Liver (tissue), 9 donors: ENCODE measurements around the gene TUBB4B. TPM values are rescaled to one million over a fixed set of nuclear protein-coding genes. Genes with fewer than 3 reads are reported as not detected.

ENCODE experiments used
- DNase-seq: peaks from one replicate; pipeline ENCODE4 v3.0.0-alpha.2; 2017; ENCODE audit warnings: low spot score
- H3K27ac ChIP-seq, 2 donors: one replicate each; pipeline ENCODE4 v1.7.0; 2013; ENCODE audit warnings: inconsistent platforms in 2 of 2, low read length in 2 of 2, control low read depth in 1 of 2, low read depth in 1 of 2, mild to moderate bottlenecking in 1 of 2
- H3K27me3 ChIP-seq, 4 donors: one replicate each; pipeline versions ENCODE4 v1.6.1 to v1.7.0; 2013; ENCODE audit warnings: low read length in 3 of 4, inconsistent platforms in 1 of 4, mild to moderate bottlenecking in 1 of 4, moderate library complexity in 1 of 4; ENCODE audit not compliant: control insufficient read depth in 4 of 4, insufficient read depth in 4 of 4
- H3K36me3 ChIP-seq, 4 donors: one replicate each; pipeline versions ENCODE4 v1.6.1 to v1.7.0; 2013; ENCODE audit warnings: low read length in 3 of 4, mild to moderate bottlenecking in 3 of 4, low read depth in 1 of 4, moderate library complexity in 1 of 4; ENCODE audit not compliant: control insufficient read depth in 4 of 4, insufficient read depth in 3 of 4
- H3K4me1 ChIP-seq, 4 donors: one replicate each; pipeline versions ENCODE4 v1.6.1 to v1.7.0; 2013; ENCODE audit warnings: low read length in 3 of 4, mild to moderate bottlenecking in 3 of 4, moderate library complexity in 1 of 4; ENCODE audit not compliant: control insufficient read depth in 4 of 4, insufficient read depth in 4 of 4
- H3K4me3 ChIP-seq, 3 donors: one replicate each; pipeline versions ENCODE4 v1.6.1 to v1.7.0; 2013; ENCODE audit warnings: low read length in 3 of 3, control low read depth in 1 of 3, low read depth in 1 of 3, mild to moderate bottlenecking in 1 of 3
- H3K9ac ChIP-seq, 2 donors: one replicate each; pipeline ENCODE4 v1.7.0; 2013; ENCODE audit warnings: low read length in 2 of 2, mild to moderate bottlenecking in 2 of 2, moderate library complexity in 2 of 2, control low read depth in 1 of 2, low read depth in 1 of 2
- H3K9me3 ChIP-seq, 4 donors: one replicate each; pipeline versions ENCODE4 v1.6.1 to v1.7.0; 2013; ENCODE audit warnings: low read length in 3 of 4; ENCODE audit not compliant: control insufficient read depth in 4 of 4
- EGR1 ChIP-seq, 2 donors: IDR thresholded peaks; 2 replicates each; pipeline ENCODE4 v1.6.1; 2016 to 2018; ENCODE audit warnings: antibody characterized with exemption in 2 of 2, low read depth in 2 of 2
- FOXA1 ChIP-seq: IDR thresholded peaks from 2 replicates; pipeline ENCODE4 v1.6.1; 2016; ENCODE audit warnings: antibody characterized with exemption
- FOXA2 ChIP-seq: IDR thresholded peaks from 2 replicates; pipeline ENCODE4 v1.6.1; 2016; ENCODE audit warnings: antibody characterized with exemption
- GABPA ChIP-seq, 2 donors: IDR thresholded peaks in 1 of 2; conservative IDR thresholded peaks in 1 of 2; 2 replicates each; pipeline ENCODE4 v1.6.1; 2016; ENCODE audit warnings: antibody characterized with exemption in 2 of 2, mild to moderate bottlenecking in 1 of 2, moderate library complexity in 1 of 2
- HNF4A ChIP-seq, 2 donors: conservative IDR thresholded peaks; 2 replicates each; pipeline ENCODE4 v1.6.1; 2016; ENCODE audit warnings: antibody characterized with exemption in 2 of 2, mild to moderate bottlenecking in 2 of 2
- HNF4G ChIP-seq: IDR thresholded peaks from 2 replicates; pipeline ENCODE4 v1.6.1; 2016; ENCODE audit warnings: antibody characterized with exemption
- JUND ChIP-seq, 2 donors: IDR thresholded peaks; 2 replicates each; pipeline ENCODE4 v1.6.1; 2016; ENCODE audit warnings: antibody characterized with exemption in 2 of 2
- NR2F2 ChIP-seq: IDR thresholded peaks from 2 replicates; pipeline ENCODE4 v1.6.1; 2016; ENCODE audit warnings: antibody characterized with exemption
- RAD21 ChIP-seq, 2 donors: IDR thresholded peaks; 2 replicates each; pipeline ENCODE4 v1.6.1; 2016; ENCODE audit warnings: antibody characterized with exemption in 2 of 2, mild to moderate bottlenecking in 2 of 2
- RXRA ChIP-seq, 2 donors: IDR thresholded peaks; 2 replicates each; pipeline ENCODE4 v1.6.1; 2017 to 2018; ENCODE audit warnings: antibody characterized with exemption in 2 of 2, mild to moderate bottlenecking in 1 of 2
- SP1 ChIP-seq: IDR thresholded peaks from 2 replicates; pipeline ENCODE4 v1.6.1; 2018; ENCODE audit warnings: antibody characterized with exemption, mild to moderate bottlenecking
- TAF1 ChIP-seq: conservative IDR thresholded peaks from 2 replicates; pipeline ENCODE4 v1.6.1; 2016; ENCODE audit warnings: antibody characterized with exemption, mild to moderate bottlenecking
- YY1 ChIP-seq: IDR thresholded peaks from 2 replicates; pipeline ENCODE4 v1.6.1; 2016; ENCODE audit warnings: antibody characterized with exemption, mild to moderate bottlenecking
- WGBS: extraction: QIAGEN DNeasy Blood & Tissue Kit; methylation state at CpG from one replicate; pipeline ENCODE4 v1.1.7; 2013; 5-methylcytosine and 5-hydroxymethylcytosine counted together
- polyA plus RNA-seq, 2 donors: library from polyadenylated mRNA; stranded (reverse) in 1 of 2; unstranded in 1 of 2; fragments of 200-250 nt in 1 of 2; fragments of >200 nt in 1 of 2; fragmentation: Nextera tagmentation in 1 of 2; extraction: Ambion mirVana in 1 of 2; gene quantifications; one replicate each; pipeline versions ENCODE4 v1.2.1 to v1.2.3, GENCODE V29; 2013 to 2015
- total RNA-seq, 2 donors: library from RNA; depleted of rRNA; stranded (reverse); fragments of >200 nt; gene quantifications; one replicate each; pipeline ENCODE4 v1.2.3, GENCODE V29; 2014
- TF ChIP-seq, protein P1 (sequence below): IDR thresholded peaks from 2 replicates; pipeline ENCODE4 v1.6.1; 2016; ENCODE audit warnings: antibody characterized with exemption
- TF ChIP-seq, protein P2 (sequence below): IDR thresholded peaks from 2 replicates; pipeline ENCODE4 v1.6.1; 2016; ENCODE audit warnings: antibody characterized with exemption
- TF ChIP-seq, protein P3 (sequence below): IDR thresholded peaks from 2 replicates; pipeline ENCODE4 v1.6.1; 2016; ENCODE audit warnings: antibody characterized with exemption
- TF ChIP-seq, protein P4 (sequence below): fragments of 150-350 bp; IDR thresholded peaks from 2 replicates; pipeline ENCODE4 v1.5.1; 2017; ENCODE audit warnings: improper control_type of control experiment, low read depth, low read length; ENCODE audit not compliant: missing input control
- TF ChIP-seq, protein P5 (sequence below): IDR thresholded peaks from 2 replicates; pipeline ENCODE4 v1.6.1; 2016; ENCODE audit warnings: antibody characterized with exemption, mild to moderate bottlenecking
- donor health status: healthy.
- donor health status: healthy.
- donor health status: healthy.
- donor health status: healthy.
- donor health status: healthy.

TUBB4B gene
- total and polyA plus RNA-seq, 4 donors, result 173 to 199 (median 185) TPM

DNA sequence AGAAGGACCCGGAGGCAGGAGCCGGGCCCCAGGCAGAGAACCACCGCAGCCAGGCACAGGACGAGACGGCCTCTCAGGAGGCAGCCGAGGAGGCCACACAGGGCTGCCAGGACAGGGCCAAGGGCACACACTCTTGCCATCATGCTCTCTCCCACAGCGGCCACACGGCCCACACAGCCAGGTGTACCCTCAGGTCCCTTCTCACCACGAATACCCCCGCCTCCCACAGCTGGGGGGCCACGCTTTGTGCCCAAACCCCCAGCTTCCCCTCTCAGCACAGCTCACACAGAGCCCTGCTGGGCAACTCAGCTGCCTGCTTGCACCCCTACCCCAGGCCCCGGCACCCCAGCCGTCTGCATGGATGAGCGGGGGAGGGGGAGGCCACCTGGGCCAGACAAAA, 47.3 kb upstream of the TUBB4B start:
- H3K27me3 ChIP-seq, result no peaks in the 10 kb centered on the region
- no peak overlapping the region for H3K4me3 ChIP-seq
- peaks cover 3 to 17% (median 5%) of the 10 kb centered on the region in 4 donors for H3K36me3 ChIP-seq
- TF ChIP-seq, protein P1, sequence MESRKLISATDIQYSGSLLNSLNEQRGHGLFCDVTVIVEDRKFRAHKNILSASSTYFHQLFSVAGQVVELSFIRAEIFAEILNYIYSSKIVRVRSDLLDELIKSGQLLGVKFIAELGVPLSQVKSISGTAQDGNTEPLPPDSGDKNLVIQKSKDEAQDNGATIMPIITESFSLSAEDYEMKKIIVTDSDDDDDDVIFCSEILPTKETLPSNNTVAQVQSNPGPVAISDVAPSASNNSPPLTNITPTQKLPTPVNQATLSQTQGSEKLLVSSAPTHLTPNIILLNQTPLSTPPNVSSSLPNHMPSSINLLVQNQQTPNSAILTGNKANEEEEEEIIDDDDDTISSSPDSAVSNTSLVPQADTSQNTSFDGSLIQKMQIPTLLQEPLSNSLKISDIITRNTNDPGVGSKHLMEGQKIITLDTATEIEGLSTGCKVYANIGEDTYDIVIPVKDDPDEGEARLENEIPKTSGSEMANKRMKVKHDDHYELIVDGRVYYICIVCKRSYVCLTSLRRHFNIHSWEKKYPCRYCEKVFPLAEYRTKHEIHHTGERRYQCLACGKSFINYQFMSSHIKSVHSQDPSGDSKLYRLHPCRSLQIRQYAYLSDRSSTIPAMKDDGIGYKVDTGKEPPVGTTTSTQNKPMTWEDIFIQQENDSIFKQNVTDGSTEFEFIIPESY, result no peak
- TF ChIP-seq JUND (IDR thresholded peaks at IDR 0.05) (no peak), HNF4G (no peak), RXRA (IDR thresholded peaks at IDR 0.05) (no peak), TAF1 (no peak)
- 84% methylated on average over 14 of the region's 14 CpGs for WGBS
- H3K9me3 ChIP-seq, result no peaks in the 10 kb centered on the region
- no peak for DNase-seq
- H3K27ac ChIP-seq, result no peak overlapping the region
- H3K4me1 ChIP-seq, result peaks cover 26 to 76% (median 63%) of the 10 kb centered on the region in 4 donors
- H3K9ac ChIP-seq, result no peak overlapping the region

DNA sequence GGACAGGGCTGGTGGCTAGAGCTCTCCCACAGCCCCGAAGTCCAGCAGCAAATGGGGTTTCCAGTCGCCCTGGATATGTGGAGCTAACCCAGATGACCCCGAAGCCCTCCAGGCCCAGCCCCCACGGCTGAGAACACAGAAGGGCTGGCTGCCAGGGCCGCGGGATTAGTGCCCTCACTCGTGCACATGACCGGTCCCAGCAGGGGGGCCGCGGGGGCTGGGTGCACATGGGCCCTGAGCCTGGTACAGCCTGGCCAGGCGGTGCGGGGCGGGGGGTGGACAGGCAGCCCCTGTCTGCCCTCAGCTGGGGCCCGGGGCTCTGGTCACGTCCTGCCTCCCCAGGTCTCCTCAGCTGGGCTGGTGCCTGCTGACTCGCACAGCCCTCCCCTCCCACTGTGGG, 46.7 kb upstream of the TUBB4B start:
- peaks cover 3 to 17% (median 5%) of the 10 kb centered on the region in 4 donors for H3K36me3 ChIP-seq
- H3K9ac ChIP-seq, result no peak overlapping the region
- TF ChIP-seq RXRA (IDR thresholded peaks at IDR 0.05) (peak in 1 of 2 donors; percentile 25), SP1 (no peak)
- H3K4me1 ChIP-seq, result peaks cover 26 to 77% (median 61%) of the 10 kb centered on the region in 4 donors
- peak overlapping the region in 1 of 2 donors; percentile 41 for H3K27ac ChIP-seq
- H3K4me3 ChIP-seq, result peak overlapping the region in 1 of 3 donors; percentile 11
- WGBS, result 37% methylated on average over 16 of the region's 16 CpGs
- H3K9me3 ChIP-seq, result no peaks in the 10 kb centered on the region
- H3K27me3 ChIP-seq, result no peaks in the 10 kb centered on the region
- no peak for DNase-seq

DNA sequence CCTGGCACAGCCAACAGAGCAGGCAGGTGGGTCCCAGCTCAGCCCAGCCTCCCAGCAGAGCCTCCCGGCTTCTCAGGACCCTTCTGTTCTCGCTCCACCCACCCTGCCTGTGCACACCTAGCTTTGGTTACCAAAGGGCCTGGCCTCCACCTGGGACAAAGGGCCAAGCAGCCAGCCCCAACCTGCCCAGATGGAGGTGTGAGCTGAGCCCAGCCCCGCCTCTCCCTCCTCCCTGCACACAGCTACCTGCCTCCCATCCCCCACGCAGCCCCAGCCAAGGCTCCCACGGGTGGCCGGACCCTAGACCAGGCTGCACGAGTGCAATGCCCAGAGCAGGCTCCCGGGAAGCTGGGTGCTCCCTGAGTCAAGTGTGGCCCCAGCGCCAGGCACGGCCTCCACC, 46.2 kb upstream of the TUBB4B start:
- Histone ChIP-seq H3K36me3 (peaks cover 2 to 16% (median 5%) of the 10 kb centered on the region in 4 donors), H3K4me3 (peak overlapping the region in 1 of 3 donors; percentile 11), H3K9me3 (no peaks in the 10 kb centered on the region), H3K4me1 (peaks cover 24 to 75% (median 57%) of the 10 kb centered on the region in 4 donors), H3K27ac (peak overlapping the region in 1 of 2 donors; percentile 41), H3K27me3 (no peaks in the 10 kb centered on the region), H3K9ac (peak overlapping the region in 1 of 2 donors; percentile 10)
- TF ChIP-seq SP1 (no peak), TAF1 (no peak), GABPA (IDR thresholded peaks at IDR 0.05 in 1 of 2, conservative IDR thresholded peaks at IDR 0.05 in 1 of 2) (no peak), FOXA2 (no peak), EGR1 (IDR thresholded peaks at IDR 0.05; ENCODE audit: low read depth in 2 of 2) (no peak), NR2F2 (no peak), YY1 (no peak), HNF4G (no peak), HNF4A (conservative IDR thresholded peaks at IDR 0.05) (no peak), FOXA1 (no peak), RXRA (IDR thresholded peaks at IDR 0.05) (no peak), RAD21 (IDR thresholded peaks at IDR 0.05) (no peak), JUND (IDR thresholded peaks at IDR 0.05) (no peak)
- TF ChIP-seq, protein P2, sequence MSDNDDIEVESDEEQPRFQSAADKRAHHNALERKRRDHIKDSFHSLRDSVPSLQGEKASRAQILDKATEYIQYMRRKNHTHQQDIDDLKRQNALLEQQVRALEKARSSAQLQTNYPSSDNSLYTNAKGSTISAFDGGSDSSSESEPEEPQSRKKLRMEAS, result no peak
- TF ChIP-seq, protein P3, sequence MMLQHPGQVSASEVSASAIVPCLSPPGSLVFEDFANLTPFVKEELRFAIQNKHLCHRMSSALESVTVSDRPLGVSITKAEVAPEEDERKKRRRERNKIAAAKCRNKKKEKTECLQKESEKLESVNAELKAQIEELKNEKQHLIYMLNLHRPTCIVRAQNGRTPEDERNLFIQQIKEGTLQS, result no peak
- TF ChIP-seq, protein P4, sequence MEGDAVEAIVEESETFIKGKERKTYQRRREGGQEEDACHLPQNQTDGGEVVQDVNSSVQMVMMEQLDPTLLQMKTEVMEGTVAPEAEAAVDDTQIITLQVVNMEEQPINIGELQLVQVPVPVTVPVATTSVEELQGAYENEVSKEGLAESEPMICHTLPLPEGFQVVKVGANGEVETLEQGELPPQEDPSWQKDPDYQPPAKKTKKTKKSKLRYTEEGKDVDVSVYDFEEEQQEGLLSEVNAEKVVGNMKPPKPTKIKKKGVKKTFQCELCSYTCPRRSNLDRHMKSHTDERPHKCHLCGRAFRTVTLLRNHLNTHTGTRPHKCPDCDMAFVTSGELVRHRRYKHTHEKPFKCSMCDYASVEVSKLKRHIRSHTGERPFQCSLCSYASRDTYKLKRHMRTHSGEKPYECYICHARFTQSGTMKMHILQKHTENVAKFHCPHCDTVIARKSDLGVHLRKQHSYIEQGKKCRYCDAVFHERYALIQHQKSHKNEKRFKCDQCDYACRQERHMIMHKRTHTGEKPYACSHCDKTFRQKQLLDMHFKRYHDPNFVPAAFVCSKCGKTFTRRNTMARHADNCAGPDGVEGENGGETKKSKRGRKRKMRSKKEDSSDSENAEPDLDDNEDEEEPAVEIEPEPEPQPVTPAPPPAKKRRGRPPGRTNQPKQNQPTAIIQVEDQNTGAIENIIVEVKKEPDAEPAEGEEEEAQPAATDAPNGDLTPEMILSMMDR, result no peak
- TF ChIP-seq, protein P5, sequence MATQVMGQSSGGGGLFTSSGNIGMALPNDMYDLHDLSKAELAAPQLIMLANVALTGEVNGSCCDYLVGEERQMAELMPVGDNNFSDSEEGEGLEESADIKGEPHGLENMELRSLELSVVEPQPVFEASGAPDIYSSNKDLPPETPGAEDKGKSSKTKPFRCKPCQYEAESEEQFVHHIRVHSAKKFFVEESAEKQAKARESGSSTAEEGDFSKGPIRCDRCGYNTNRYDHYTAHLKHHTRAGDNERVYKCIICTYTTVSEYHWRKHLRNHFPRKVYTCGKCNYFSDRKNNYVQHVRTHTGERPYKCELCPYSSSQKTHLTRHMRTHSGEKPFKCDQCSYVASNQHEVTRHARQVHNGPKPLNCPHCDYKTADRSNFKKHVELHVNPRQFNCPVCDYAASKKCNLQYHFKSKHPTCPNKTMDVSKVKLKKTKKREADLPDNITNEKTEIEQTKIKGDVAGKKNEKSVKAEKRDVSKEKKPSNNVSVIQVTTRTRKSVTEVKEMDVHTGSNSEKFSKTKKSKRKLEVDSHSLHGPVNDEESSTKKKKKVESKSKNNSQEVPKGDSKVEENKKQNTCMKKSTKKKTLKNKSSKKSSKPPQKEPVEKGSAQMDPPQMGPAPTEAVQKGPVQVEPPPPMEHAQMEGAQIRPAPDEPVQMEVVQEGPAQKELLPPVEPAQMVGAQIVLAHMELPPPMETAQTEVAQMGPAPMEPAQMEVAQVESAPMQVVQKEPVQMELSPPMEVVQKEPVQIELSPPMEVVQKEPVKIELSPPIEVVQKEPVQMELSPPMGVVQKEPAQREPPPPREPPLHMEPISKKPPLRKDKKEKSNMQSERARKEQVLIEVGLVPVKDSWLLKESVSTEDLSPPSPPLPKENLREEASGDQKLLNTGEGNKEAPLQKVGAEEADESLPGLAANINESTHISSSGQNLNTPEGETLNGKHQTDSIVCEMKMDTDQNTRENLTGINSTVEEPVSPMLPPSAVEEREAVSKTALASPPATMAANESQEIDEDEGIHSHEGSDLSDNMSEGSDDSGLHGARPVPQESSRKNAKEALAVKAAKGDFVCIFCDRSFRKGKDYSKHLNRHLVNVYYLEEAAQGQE, result no peak
- TF ChIP-seq, protein P1, result no peak
- WGBS, result 57% methylated on average over 10 of the region's 10 CpGs
- DNase-seq, result no peak
